ENCODE data around the gene SENP3.
A peak's percentile ranks its signal among the peaks of the same experiment; 100 is the strongest.

SENP3 gene

GRCh38 chr17:7606280-7606679 lies 44.6 kb downstream of the SENP3 start:
- DNase-seq = no peak

- no peak for DNase-seq
These were observed 48.9 kb downstream of the SENP3 start for GRCh38 chr17:7610641-7611040.

- DNase-seq = no peak
These were observed 50.0 kb downstream of the SENP3 start for GRCh38 chr17:7611635-7612293.

GRCh38 chr17:7612294-7612640 lies 50.5 kb downstream of the SENP3 start:
- DNase-seq = no peak

- DNase-seq = no peak
These were observed 52.2 kb downstream of the SENP3 start for GRCh38 chr17:7613769-7614424.

DNA sequence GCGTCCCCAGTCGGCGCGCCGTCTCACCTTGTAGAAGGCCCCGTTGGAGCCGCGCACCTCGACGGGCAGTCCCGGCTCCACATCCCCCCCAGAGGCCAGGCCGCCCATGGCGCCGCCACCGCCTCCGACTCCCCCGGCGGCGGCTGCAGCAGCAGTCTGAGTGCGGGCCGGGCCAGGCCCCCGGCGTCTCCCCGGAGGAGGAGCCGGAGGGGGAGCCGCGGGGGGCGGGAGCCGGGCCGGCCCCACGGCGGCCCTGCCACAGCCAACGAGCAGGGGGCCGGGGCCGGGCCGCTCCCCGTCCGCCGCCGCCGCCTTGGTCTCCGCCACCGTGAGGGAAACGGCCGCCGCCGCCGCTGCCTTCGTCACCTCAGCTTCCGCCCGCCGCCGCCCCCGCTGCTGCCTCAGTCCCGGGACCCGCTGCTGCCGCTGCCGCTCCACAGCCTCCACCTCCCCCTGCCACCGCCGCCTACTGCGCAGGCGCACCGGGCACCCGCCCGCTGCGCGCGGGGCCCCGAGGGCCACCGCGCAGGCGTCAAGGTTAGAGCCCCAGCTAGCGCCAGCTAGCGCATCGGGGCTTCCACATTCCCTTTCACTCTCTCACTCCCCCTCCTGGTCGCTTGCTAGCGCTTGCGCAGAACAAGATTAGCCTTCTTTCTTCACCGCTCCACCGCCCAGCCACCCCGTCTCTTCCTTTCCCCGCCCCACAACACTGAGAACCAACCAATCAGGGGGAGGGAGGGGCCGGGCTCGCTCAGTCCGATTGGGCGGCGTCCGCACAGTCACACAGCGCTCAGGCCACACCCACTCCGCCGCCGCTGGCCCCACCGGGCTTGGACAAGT lies 52.9 kb downstream of the SENP3 start, which contains the start of gene FXR2:
Gene FXR2 (minus strand): TSS at position 473 of the 840 bp plus-strand sequence. CDS start 365 bp downstream, at position 108.
- peak; percentile 97 for DNase-seq

- no peak for DNase-seq
These were observed 53.6 kb downstream of the SENP3 start for GRCh38 chr17:7615265-7615747.

- no peak for DNase-seq
These were observed 56.9 kb downstream of the SENP3 start for GRCh38 chr17:7618608-7619007.

DNA sequence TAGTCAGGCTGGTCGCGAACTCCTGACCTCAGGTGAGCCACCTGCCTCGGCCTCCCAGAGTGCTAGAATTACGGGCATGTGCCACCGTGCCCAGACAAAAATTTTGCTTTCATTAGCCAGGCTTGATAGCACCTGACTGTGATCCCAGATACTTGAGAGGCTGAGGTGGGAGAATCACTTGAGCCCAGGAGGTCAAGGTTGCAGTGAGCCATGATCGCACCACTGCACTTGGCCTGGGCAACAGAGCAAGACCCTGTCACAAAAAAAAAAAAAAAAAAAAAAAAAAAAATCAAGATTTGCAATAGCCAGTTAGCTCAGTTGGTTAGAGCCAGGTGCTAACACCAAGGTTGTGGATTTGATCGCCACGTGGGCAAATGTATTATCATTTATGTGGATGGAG lies 59.1 kb downstream of the SENP3 start:
- DNase-seq = no peak

Measured in NCI-H2081 treated with DMSO at 0.1 percent for 48 hours (cell line).